BLaER1 treated with 17β-estradiol and CSF1 and Interleukin-3, amounts not matched to agents 10 nM and 100 nM (cell line): Measurements from ENCODE around the gene AEBP1.
"Not testable (repeated sequence)": the region's sequence is repeated elsewhere in the genome, so short reads cannot be mapped to it uniquely, and the experiment has no call there.

Experiments used
- H3K27ac ChIP-seq, 11 experiments: shearing (Covaris generic); formaldehyde crosslinking; 2 replicates each; pipeline ENCODE4 v1.8.1; 2022
- H3K27me3 ChIP-seq, 11 experiments: shearing (Covaris generic); formaldehyde crosslinking; 2 replicates each; pipeline ENCODE4 v1.8.1; 2022
- H3K36me3 ChIP-seq, 11 experiments: shearing (Covaris generic); formaldehyde crosslinking; 2 replicates each; pipeline ENCODE4 v1.8.1; 2022
- H3K4me1 ChIP-seq, 10 experiments: shearing (Covaris generic); formaldehyde crosslinking; 2 replicates each; pipeline ENCODE4 v1.8.1; 2022
- H3K4me2 ChIP-seq, 11 experiments: shearing (Covaris generic); formaldehyde crosslinking; 2 replicates each; pipeline ENCODE4 v1.8.1; 2022
- H3K4me3 ChIP-seq, 10 experiments: shearing (Covaris generic); formaldehyde crosslinking; 2 replicates each; pipeline ENCODE4 v1.8.1; 2022
- H3K9ac ChIP-seq, 11 experiments: shearing (Covaris generic); formaldehyde crosslinking; 2 replicates each; pipeline ENCODE4 v1.8.1; 2022
- H3K9me3 ChIP-seq, 11 experiments: shearing (Covaris generic); formaldehyde crosslinking; replicated peaks in 1 of 11; 2 replicates each; pipeline ENCODE4 v1.8.1; 2022
- H4K20me1 ChIP-seq, 11 experiments: shearing (Covaris generic); formaldehyde crosslinking; 2 replicates each; pipeline ENCODE4 v1.8.1; 2022
- Cebpa-rat ChIP-seq, 11 experiments: shearing (Covaris generic); IDR thresholded peaks; 2 replicates each; pipeline ENCODE4 v1.8.1; 2022

AEBP1 gene

GRCh38 chr7:44120395-44120794 is 16.2 kb downstream of the AEBP1 start:
- Histone ChIP-seq H4K20me1 (peaks cover 0 to 46% (median 40%) of the 10 kb centered on the region in 11 experiments; a peak in 18 of 22 replicates), H3K4me3 (no peak overlapping the region), H3K4me2 (peak overlapping the region in 5 of 11 experiments; percentile 26 to 98 (median 85); a peak in 6 of 22 replicates), H3K36me3 (peaks cover 57 to 66% (median 63%) of the 10 kb centered on the region in 11 experiments), H3K27ac (no peak overlapping the region), H3K9me3 (no peaks in the 10 kb centered on the region), H3K27me3 (no peaks in the 10 kb centered on the region), H3K4me1 (peaks cover 32 to 54% (median 49%) of the 10 kb centered on the region in 10 experiments), H3K9ac (peak overlapping the region in 2 of 11 experiments; percentile 1 to 11; a peak in 1 of 22 replicates)
- TF ChIP-seq Cebpa-rat (IDR thresholded peaks at IDR 0.05), result no peak

DNA sequence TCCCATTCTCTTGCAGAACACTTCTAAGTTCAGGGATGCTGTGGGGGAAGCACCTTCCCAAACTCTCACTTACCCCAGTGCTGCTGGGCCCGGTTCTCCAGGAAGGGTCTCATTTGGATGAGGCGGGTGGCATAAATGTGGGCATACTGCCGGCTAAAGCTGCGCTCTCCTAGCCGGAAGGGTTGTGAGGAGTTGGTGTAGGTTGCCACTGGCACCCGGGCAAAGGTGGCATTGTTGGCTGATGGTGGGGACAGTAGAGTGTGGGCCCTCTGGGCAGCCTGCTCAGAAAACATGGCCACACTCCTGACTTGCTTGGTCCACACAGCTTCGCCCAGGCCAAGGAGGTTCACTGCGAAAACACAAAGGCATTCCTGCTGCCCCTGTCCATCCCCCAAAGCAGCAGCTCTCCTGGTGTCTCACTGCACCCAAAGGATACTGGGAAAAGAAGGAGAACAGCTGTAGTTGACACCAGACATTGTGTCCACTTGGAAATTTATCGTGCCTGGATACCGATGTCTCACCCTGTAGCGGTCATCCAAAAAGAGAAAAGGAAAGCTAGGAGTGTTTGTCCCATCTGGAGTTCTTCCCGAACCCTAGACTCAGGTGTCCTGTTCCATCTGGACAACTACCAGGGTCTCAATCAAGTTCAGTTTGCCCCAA is 17.7 kb downstream of the AEBP1 start:
- H4K20me1 ChIP-seq, result peaks cover 0 to 31% (median 25%) of the 10 kb centered on the region in 11 experiments; a peak in 17 of 22 replicates
- peak overlapping the region; percentile 85 to 98 (median 94) for H3K4me2 ChIP-seq
- no peak for TF ChIP-seq Cebpa-rat (IDR thresholded peaks at IDR 0.05)
- peak overlapping the region; percentile 78 to 94 (median 87); a peak in 19 of 22 replicates for H3K9ac ChIP-seq
- peak overlapping the region in 9 of 10 experiments; percentile 63 to 88 (median 77); a peak in 17 of 20 replicates for H3K4me3 ChIP-seq
- H3K9me3 ChIP-seq, result no peaks in the 10 kb centered on the region
- peak overlapping the region in 8 of 11 experiments; percentile 21 to 93 (median 86); a peak in 12 of 22 replicates for H3K27ac ChIP-seq
- peaks cover 38 to 66% (median 54%) of the 10 kb centered on the region in 10 experiments for H3K4me1 ChIP-seq
- H3K27me3 ChIP-seq, result no peaks in the 10 kb centered on the region
- peaks cover 43 to 51% (median 49%) of the 10 kb centered on the region in 11 experiments for H3K36me3 ChIP-seq

DNA sequence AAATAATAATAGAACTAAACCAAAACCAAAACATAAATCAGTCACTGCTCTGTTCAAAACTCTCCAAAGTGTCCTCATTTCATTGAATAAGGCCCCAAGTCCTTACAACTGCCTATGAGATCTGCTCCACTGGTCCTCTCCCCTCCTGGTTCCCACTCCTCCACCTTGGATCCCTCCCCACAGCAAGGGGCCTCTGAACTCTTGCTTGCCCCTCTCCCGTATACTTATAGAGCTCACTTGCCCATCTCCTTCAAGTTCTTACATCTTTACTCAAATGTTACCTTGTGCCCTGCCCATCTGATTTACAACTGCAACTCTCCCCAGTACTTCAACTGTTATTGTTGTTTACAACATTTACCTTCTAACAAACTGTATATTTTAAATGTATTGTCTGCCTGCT is 18.4 kb downstream of the AEBP1 start:
- no peak for TF ChIP-seq Cebpa-rat (IDR thresholded peaks at IDR 0.05)
- peak overlapping the region; percentile 78 to 94 (median 87) for H3K9ac ChIP-seq
- H3K4me2 ChIP-seq, result peak overlapping the region; percentile 85 to 98 (median 94)
- H3K27ac ChIP-seq, result peak overlapping the region in 10 of 11 experiments; percentile 75 to 93 (median 87); a peak in 20 of 22 replicates
- peaks cover 37 to 44% (median 42%) of the 10 kb centered on the region in 11 experiments for H3K36me3 ChIP-seq
- H3K27me3 ChIP-seq, result no peaks in the 10 kb centered on the region
- no peaks in the 10 kb centered on the region for H3K9me3 ChIP-seq
- peak overlapping the region; percentile 63 to 88 (median 76) for H3K4me3 ChIP-seq
- H3K4me1 ChIP-seq, result peaks cover 44 to 72% (median 61%) of the 10 kb centered on the region in 10 experiments
- H4K20me1 ChIP-seq, result peaks cover 0 to 25% (median 19%) of the 10 kb centered on the region in 11 experiments; a peak in 14 of 22 replicates

- Histone ChIP-seq H3K27ac (peak within 1 kb of the TSS; percentile 65 to 93 (median 87); a peak in 21 of 22 replicates), H3K9ac (peak within 1 kb of the TSS; percentile 78 to 94 (median 87)), H4K20me1 (peaks cover 0 to 16% (median 11%) of the 10 kb centered on the region in 11 experiments; a peak in 11 of 22 replicates), H3K4me2 (peak within 1 kb of the TSS; percentile 89 to 98 (median 95)), H3K27me3 (no peaks in the 10 kb centered on the region), H3K9me3 (no peaks in the 10 kb centered on the region), H3K36me3 (peaks cover 29 to 36% (median 34%) of the 10 kb centered on the region in 11 experiments), H3K4me1 (peaks cover 53 to 81% (median 69%) of the 10 kb centered on the region in 10 experiments), H3K4me3 (peak within 1 kb of the TSS; percentile 63 to 88 (median 76))
- no peak for TF ChIP-seq Cebpa-rat (IDR thresholded peaks at IDR 0.05)
These were observed 19.3 kb downstream of the AEBP1 start, which contains the start of gene POLD2 for GRCh38 chr7:44123190-44124003. POLD2 (minus strand) TSS chr7:44123548; CDS start chr7:44122053, 1,495 bp downstream.

DNA sequence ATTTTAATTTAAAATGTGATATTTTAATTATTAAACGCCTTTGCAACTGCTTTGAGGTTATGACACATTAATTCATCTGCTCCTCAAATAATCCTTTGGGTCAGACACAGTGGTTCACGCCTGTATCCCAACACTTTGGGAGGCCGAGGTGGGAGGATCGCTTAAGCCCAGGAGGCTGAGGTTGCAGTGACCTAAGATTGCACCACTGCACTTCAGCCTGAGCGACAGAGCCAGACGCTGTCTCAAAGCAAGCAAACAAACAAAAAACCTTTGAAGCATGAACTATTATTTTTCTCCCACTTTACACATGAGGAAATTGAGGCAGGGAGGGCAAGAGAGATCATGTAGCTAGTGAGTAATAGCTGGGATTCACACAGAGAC is 20.7 kb downstream of the AEBP1 start:
- Histone ChIP-seq H3K27ac (no peak overlapping the region; a peak in 1 of 22 replicates), H3K4me2 (peak overlapping the region in 5 of 11 experiments; percentile 27 to 97 (median 93); a peak in 8 of 22 replicates), H3K27me3 (no peaks in the 10 kb centered on the region), H3K4me1 (peaks cover 62 to 88% (median 78%) of the 10 kb centered on the region in 10 experiments), H3K36me3 (peaks cover 20 to 25% (median 24%) of the 10 kb centered on the region in 11 experiments), H3K4me3 (no peak overlapping the region), H3K9me3 (no peaks in the 10 kb centered on the region), H3K9ac (peak overlapping the region in 1 of 11 experiments; percentile 26; a peak in 1 of 22 replicates), H4K20me1 (peaks cover 0 to 6% (median 3%) of the 10 kb centered on the region in 11 experiments; a peak in 9 of 22 replicates)
- no peak for TF ChIP-seq Cebpa-rat (IDR thresholded peaks at IDR 0.05)

DNA sequence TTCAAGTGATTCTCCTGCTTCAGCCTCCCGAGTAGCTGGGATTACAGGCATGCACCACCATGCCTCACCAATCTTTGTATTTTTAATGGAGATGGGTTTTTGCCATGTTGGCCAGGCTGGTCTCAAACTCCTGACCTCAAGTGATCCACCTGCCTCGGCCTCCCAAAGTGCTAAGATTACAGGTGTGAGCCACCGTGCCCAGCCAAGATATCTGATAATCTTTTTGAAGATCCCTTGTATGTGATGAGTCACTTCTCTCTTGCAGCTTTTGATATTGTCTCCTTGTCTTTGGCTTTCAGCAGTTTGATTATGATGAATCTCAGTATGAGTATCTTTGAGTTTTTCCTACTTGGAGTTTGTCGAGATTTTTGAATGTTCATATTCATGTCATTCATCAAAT is 22.4 kb downstream of the AEBP1 start:
- H3K9ac ChIP-seq, result peak overlapping the region in 1 of 11 experiments; percentile 65; a peak in 1 of 22 replicates
- not testable (repeated sequence) for H4K20me1 ChIP-seq, H3K36me3 ChIP-seq, H3K27me3 ChIP-seq, H3K9me3 ChIP-seq, H3K4me3 ChIP-seq
- peak overlapping the region in 8 of 11 experiments; percentile 73 to 93 (median 88); a peak in 13 of 22 replicates for H3K4me2 ChIP-seq
- peak overlapping the region; percentile 10 to 86 (median 71); a peak in 14 of 22 replicates for H3K27ac ChIP-seq
- peaks cover 56 to 89% (median 79%) of the 10 kb centered on the region in 10 experiments for H3K4me1 ChIP-seq

DNA sequence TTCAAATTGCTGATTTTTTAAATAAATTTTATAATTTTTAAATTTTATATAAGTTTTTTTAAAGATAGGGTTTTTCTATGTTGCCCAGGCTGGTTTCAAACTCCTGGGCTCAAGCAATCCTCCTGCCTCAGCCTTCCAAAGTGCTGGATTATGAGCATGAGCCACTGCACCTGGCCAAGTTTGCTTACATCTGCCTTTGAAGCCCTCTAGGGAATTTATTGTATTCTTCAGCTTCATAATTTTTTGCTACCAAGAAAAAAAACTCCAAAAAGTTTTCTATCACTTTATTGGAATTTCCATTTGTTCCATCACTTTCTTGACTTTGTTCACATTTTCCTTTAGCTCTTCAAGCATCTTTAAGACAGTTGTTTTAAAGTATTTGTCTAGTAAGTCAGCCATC is 23.0 kb downstream of the AEBP1 start:
- H3K9ac ChIP-seq, result peak overlapping the region in 7 of 11 experiments; percentile 2 to 65 (median 27); a peak in 7 of 22 replicates
- no peaks in the 10 kb centered on the region for H3K9me3 ChIP-seq
- peaks cover 0 to 2% (median under 1%) of the 10 kb centered on the region in 11 experiments; a peak in 5 of 22 replicates for H3K36me3 ChIP-seq
- H3K4me1 ChIP-seq, result peaks cover 50 to 84% (median 74%) of the 10 kb centered on the region in 10 experiments
- H3K27me3 ChIP-seq, result no peaks in the 10 kb centered on the region
- H3K4me2 ChIP-seq, result peak overlapping the region; percentile 68 to 93 (median 85); a peak in 21 of 22 replicates
- H3K27ac ChIP-seq, result peak overlapping the region; percentile 10 to 86 (median 71); a peak in 20 of 22 replicates
- H3K4me3 ChIP-seq, result no peak overlapping the region
- TF ChIP-seq Cebpa-rat (IDR thresholded peaks at IDR 0.05), result no peak
- H4K20me1 ChIP-seq, result no peaks in the 10 kb centered on the region
